ENCODE results near the gene BRINP1. TPM values are rescaled to one million over a fixed set of nuclear protein-coding genes. Genes with fewer than 3 reads are reported as not detected.

BRINP1 gene
- total and polyA plus RNA-seq, 10 of the 15 experiments (the other 5 are each of a cell fraction or from before 2014, with no cell fraction given): not detected

DNA sequence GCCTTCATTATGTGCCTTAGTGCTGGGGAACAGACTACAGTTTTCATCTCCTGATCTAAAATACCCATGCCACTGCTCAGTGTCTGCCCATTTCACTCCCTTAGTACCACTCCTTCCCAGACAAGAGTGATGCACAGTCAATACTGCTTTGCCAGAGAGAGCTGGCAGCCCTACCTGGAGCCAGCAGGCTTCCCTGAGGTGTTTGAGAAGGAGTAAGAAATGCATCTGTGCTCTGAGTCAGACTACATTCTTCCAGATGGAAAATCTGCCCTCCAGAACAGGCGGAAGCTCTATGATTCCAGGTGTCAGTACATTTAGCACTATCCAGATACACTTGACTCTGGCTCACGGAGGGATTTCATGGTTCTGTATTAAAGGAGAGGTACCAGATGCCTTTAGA lies 209.8 kb downstream of the BRINP1 start (continued):
- TF ChIP-seq, protein P1, sequence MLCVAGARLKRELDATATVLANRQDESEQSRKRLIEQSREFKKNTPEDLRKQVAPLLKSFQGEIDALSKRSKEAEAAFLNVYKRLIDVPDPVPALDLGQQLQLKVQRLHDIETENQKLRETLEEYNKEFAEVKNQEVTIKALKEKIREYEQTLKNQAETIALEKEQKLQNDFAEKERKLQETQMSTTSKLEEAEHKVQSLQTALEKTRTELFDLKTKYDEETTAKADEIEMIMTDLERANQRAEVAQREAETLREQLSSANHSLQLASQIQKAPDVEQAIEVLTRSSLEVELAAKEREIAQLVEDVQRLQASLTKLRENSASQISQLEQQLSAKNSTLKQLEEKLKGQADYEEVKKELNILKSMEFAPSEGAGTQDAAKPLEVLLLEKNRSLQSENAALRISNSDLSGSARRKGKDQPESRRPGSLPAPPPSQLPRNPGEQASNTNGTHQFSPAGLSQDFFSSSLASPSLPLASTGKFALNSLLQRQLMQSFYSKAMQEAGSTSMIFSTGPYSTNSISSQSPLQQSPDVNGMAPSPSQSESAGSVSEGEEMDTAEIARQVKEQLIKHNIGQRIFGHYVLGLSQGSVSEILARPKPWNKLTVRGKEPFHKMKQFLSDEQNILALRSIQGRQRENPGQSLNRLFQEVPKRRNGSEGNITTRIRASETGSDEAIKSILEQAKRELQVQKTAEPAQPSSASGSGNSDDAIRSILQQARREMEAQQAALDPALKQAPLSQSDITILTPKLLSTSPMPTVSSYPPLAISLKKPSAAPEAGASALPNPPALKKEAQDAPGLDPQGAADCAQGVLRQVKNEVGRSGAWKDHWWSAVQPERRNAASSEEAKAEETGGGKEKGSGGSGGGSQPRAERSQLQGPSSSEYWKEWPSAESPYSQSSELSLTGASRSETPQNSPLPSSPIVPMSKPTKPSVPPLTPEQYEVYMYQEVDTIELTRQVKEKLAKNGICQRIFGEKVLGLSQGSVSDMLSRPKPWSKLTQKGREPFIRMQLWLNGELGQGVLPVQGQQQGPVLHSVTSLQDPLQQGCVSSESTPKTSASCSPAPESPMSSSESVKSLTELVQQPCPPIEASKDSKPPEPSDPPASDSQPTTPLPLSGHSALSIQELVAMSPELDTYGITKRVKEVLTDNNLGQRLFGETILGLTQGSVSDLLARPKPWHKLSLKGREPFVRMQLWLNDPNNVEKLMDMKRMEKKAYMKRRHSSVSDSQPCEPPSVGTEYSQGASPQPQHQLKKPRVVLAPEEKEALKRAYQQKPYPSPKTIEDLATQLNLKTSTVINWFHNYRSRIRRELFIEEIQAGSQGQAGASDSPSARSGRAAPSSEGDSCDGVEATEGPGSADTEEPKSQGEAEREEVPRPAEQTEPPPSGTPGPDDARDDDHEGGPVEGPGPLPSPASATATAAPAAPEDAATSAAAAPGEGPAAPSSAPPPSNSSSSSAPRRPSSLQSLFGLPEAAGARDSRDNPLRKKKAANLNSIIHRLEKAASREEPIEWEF (IDR thresholded peaks at IDR 0.05; ENCODE audit: insufficient replicate concordance, low read depth, low read length): no peak
- TF ChIP-seq, protein P2, sequence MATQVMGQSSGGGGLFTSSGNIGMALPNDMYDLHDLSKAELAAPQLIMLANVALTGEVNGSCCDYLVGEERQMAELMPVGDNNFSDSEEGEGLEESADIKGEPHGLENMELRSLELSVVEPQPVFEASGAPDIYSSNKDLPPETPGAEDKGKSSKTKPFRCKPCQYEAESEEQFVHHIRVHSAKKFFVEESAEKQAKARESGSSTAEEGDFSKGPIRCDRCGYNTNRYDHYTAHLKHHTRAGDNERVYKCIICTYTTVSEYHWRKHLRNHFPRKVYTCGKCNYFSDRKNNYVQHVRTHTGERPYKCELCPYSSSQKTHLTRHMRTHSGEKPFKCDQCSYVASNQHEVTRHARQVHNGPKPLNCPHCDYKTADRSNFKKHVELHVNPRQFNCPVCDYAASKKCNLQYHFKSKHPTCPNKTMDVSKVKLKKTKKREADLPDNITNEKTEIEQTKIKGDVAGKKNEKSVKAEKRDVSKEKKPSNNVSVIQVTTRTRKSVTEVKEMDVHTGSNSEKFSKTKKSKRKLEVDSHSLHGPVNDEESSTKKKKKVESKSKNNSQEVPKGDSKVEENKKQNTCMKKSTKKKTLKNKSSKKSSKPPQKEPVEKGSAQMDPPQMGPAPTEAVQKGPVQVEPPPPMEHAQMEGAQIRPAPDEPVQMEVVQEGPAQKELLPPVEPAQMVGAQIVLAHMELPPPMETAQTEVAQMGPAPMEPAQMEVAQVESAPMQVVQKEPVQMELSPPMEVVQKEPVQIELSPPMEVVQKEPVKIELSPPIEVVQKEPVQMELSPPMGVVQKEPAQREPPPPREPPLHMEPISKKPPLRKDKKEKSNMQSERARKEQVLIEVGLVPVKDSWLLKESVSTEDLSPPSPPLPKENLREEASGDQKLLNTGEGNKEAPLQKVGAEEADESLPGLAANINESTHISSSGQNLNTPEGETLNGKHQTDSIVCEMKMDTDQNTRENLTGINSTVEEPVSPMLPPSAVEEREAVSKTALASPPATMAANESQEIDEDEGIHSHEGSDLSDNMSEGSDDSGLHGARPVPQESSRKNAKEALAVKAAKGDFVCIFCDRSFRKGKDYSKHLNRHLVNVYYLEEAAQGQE (IDR thresholded peaks at IDR 0.05; ENCODE audit: low read depth, low read length): no peak

DNA sequence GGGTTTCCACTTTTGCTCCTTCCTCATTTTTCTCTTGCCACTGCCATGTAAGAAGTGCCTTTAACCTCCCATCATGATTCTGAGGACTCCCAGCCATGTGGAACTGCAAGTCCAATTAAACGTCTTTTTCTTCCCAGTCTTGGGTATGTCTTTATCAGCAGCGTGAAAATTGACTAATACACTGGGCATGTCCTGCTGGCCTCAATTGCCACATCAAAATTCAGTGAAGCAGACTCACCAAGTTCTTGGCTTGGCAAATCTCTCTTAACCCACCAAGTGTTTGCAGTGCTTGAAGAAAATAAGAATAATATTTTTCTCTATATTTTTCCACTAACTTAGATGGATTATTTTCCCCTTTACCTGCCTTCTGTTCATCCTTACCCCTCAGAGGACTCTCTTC lies 212.0 kb downstream of the BRINP1 start:
- Histone ChIP-seq H3K27ac (ENCODE audit: control insufficient read depth, insufficient read depth) (no peak overlapping the region), H3K36me3 (ENCODE audit: control insufficient read depth in 2 of 2, insufficient read depth in 2 of 2, low read length in 1 of 2) (no peaks in the 10 kb centered on the region), H4K20me1 (ENCODE audit: control insufficient read depth, insufficient read depth) (no peaks in the 10 kb centered on the region), H3K4me2 (ENCODE audit: control insufficient read depth, insufficient read depth) (no peak overlapping the region), H3K79me2 (ENCODE audit: control insufficient read depth, insufficient read depth, low read length) (no peaks in the 10 kb centered on the region), H3K4me1 (ENCODE audit: control insufficient read depth, insufficient read depth, low read length) (no peaks in the 10 kb centered on the region), H2AFZ (ENCODE audit: control insufficient read depth, low read depth, low read length) (no peak overlapping the region), H3K4me3 (no peak overlapping the region), H3K9me3 (replicated peaks; ENCODE audit: control insufficient read depth, insufficient read depth, low read length) (no peaks in the 10 kb centered on the region), H3K9ac (ENCODE audit: control insufficient read depth, insufficient read depth, low read length) (no peak overlapping the region), H3K27me3 (replicated peaks in 1 of 2; ENCODE audit: control insufficient read depth in 2 of 2, insufficient read depth in 2 of 2, low read length in 1 of 2) (no peaks in the 10 kb centered on the region)
- 3% methylated on average over 2 of the region's 2 CpGs for WGBS (ENCODE audit: insufficient coverage, insufficient replicate concordance, low lambda C conversion rate, missing lambda C conversion rate)
- ChIA-PET RAD21 (ENCODE audit: unreplicated experiment) (no interaction called here), SMC1A (ENCODE audit: uncharacterized antibody, unreplicated experiment) (no interaction called here), CTCF (no interaction called here), POLR2A (no interaction called here)
- intact Hi-C loops (cut with micrococcal nuclease; ENCODE audit: unreplicated experiment): no loop called here
- no peak for DNase-seq (ENCODE audit: low read depth, low spot score)
- no TSS peak for BruUV-seq (replicated peaks)
- no peak for FAIRE-seq
- in situ Hi-C loops (cut with MboI): no loop called here
- ATAC-seq: no peak
- TF ChIP-seq, protein P3, sequence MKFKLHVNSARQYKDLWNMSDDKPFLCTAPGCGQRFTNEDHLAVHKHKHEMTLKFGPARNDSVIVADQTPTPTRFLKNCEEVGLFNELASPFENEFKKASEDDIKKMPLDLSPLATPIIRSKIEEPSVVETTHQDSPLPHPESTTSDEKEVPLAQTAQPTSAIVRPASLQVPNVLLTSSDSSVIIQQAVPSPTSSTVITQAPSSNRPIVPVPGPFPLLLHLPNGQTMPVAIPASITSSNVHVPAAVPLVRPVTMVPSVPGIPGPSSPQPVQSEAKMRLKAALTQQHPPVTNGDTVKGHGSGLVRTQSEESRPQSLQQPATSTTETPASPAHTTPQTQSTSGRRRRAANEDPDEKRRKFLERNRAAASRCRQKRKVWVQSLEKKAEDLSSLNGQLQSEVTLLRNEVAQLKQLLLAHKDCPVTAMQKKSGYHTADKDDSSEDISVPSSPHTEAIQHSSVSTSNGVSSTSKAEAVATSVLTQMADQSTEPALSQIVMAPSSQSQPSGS (IDR thresholded peaks at IDR 0.05; ENCODE audit: low read length): no peak
- TF ChIP-seq CHD1 (IDR thresholded peaks at IDR 0.05; ENCODE audit: low read depth, low read length) (no peak), MYC (IDR thresholded peaks at IDR 0.05; ENCODE audit: insufficient read depth, insufficient read length, insufficient replicate concordance, low read length, severe bottlenecking) (no peak), HDAC6 (IDR thresholded peaks at IDR 0.05; ENCODE audit: unreplicated experiment) (no peak), MEF2B (IDR thresholded peaks at IDR 0.05; ENCODE audit: partially characterized antibody, poor library complexity, severe bottlenecking) (no peak), CBX3 (IDR thresholded peaks at IDR 0.05; ENCODE audit: borderline replicate concordance, low read depth) (no peak), YBX1 (IDR thresholded peaks at IDR 0.05) (no peak)
- TF ChIP-seq, protein P4, sequence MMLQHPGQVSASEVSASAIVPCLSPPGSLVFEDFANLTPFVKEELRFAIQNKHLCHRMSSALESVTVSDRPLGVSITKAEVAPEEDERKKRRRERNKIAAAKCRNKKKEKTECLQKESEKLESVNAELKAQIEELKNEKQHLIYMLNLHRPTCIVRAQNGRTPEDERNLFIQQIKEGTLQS (IDR thresholded peaks at IDR 0.05; ENCODE audit: borderline replicate concordance, extremely low read depth, low read depth, low read length): no peak
- TF ChIP-seq, protein P5, sequence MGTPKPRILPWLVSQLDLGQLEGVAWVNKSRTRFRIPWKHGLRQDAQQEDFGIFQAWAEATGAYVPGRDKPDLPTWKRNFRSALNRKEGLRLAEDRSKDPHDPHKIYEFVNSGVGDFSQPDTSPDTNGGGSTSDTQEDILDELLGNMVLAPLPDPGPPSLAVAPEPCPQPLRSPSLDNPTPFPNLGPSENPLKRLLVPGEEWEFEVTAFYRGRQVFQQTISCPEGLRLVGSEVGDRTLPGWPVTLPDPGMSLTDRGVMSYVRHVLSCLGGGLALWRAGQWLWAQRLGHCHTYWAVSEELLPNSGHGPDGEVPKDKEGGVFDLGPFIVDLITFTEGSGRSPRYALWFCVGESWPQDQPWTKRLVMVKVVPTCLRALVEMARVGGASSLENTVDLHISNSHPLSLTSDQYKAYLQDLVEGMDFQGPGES (IDR thresholded peaks at IDR 0.05): no peak

Data from GM12878 (cell line).